Astrocyte (in vitro differentiated cells and primary cell): ENCODE results near the gene CERKL. TPM values are rescaled to one million over a fixed set of nuclear protein-coding genes. Genes with fewer than 3 reads are reported as not detected.

Source experiments
- DNase-seq: peaks from one replicate; pipeline ENCODE4 v3.0.0-alpha.2; 2010; ENCODE audit warnings: low read depth
- FAIRE-seq: peaks from 2 replicates; lab custom pipeline; 2011; peaks lifted over from hg19 to GRCh38; lab: Jason Lieb, UNC
- H2AFZ ChIP-seq: 2 replicates; pipeline ENCODE4 v1.6.0; 2012; ENCODE audit warnings: low read depth, low read length, inconsistent platforms
- H3K27ac ChIP-seq: 2 replicates; pipeline ENCODE4 v1.5.1; 2011; ENCODE audit warnings: low read depth, low read length, inconsistent platforms
- H3K27me3 ChIP-seq: 2 replicates; pipeline ENCODE4 v1.6.0; 2011; ENCODE audit warnings: low read length, inconsistent platforms; ENCODE audit not compliant: insufficient read depth
- H3K36me3 ChIP-seq: 2 replicates; pipeline ENCODE4 v1.5.1; 2011; ENCODE audit warnings: low read length, inconsistent platforms; ENCODE audit not compliant: insufficient read depth
- H3K4me1 ChIP-seq: 2 replicates; pipeline ENCODE4 v1.5.1; 2011; ENCODE audit warnings: low read length, inconsistent platforms; ENCODE audit not compliant: insufficient read depth
- H3K4me2 ChIP-seq: 2 replicates; pipeline ENCODE4 v1.6.0; 2012; ENCODE audit warnings: low read length, inconsistent platforms
- H3K4me3 ChIP-seq: 2 replicates; pipeline ENCODE4 v1.5.1; 2011; ENCODE audit warnings: low read depth, mild to moderate bottlenecking, low read length, inconsistent platforms; ENCODE audit not compliant: insufficient read depth
- H3K79me2 ChIP-seq: 2 replicates; pipeline ENCODE4 v1.6.0; 2012; ENCODE audit warnings: mild to moderate bottlenecking, low read length, inconsistent platforms; ENCODE audit not compliant: insufficient read depth
- H3K9ac ChIP-seq: 2 replicates; pipeline ENCODE4 v1.6.0; 2012; ENCODE audit warnings: mild to moderate bottlenecking, low read length, inconsistent platforms
- H3K9me3 ChIP-seq: 2 replicates; pipeline ENCODE4 v1.5.1; 2012; ENCODE audit warnings: low read depth, mild to moderate bottlenecking, low read length, inconsistent platforms; ENCODE audit not compliant: insufficient read depth
- H4K20me1 ChIP-seq: 2 replicates; pipeline ENCODE4 v1.6.0; 2012; ENCODE audit warnings: low read length, inconsistent platforms; ENCODE audit not compliant: insufficient read depth
- H3K27ac Mint-ChIP-seq: one replicate; pipeline ENCODE4 v1.8.0; 2021; ENCODE audit warnings: mild to moderate bottlenecking, mixed read lengths; ENCODE audit not compliant: unreplicated experiment
- H3K27me3 Mint-ChIP-seq: one replicate; pipeline ENCODE4 v1.8.0; 2021; ENCODE audit warnings: low read depth, mixed read lengths; ENCODE audit not compliant: unreplicated experiment
- H3K36me3 Mint-ChIP-seq: one replicate; pipeline ENCODE4 v1.8.0; 2021; ENCODE audit warnings: low read depth, mixed read lengths; ENCODE audit not compliant: unreplicated experiment
- H3K4me1 Mint-ChIP-seq: one replicate; pipeline ENCODE4 v1.8.0; 2021; ENCODE audit warnings: low read depth, mixed read lengths; ENCODE audit not compliant: unreplicated experiment
- H3K4me3 Mint-ChIP-seq: one replicate; pipeline ENCODE4 v1.8.0; 2021; ENCODE audit warnings: mild to moderate bottlenecking, moderate library complexity, mixed read lengths; ENCODE audit not compliant: unreplicated experiment
- H3K9me3 Mint-ChIP-seq: one replicate; pipeline ENCODE4 v1.8.0; 2021; ENCODE audit warnings: mild to moderate bottlenecking, mixed read lengths; ENCODE audit not compliant: unreplicated experiment
- EZH2 ChIP-seq: IDR thresholded peaks from 2 replicates; pipeline ENCODE4 v1.6.1; 2012; ENCODE audit warnings: mild to moderate bottlenecking, low read length, inconsistent platforms; ENCODE audit not compliant: insufficient read depth
- total RNA-seq: library from RNA; stranded (reverse); gene quantifications from 2 replicates; pipeline ENCODE4 v1.2.1, GENCODE V29; 2021
- TF ChIP-seq, protein P1 (sequence below): IDR thresholded peaks from 2 replicates; pipeline ENCODE4 v1.5.1; 2011; ENCODE audit warnings: low read depth, mild to moderate bottlenecking, inconsistent platforms, low read length, moderate library complexity; ENCODE audit not compliant: insufficient read depth

The CERKL gene
- total RNA-seq, 1 donor from 2014 or later: 0.16 TPM

DNA sequence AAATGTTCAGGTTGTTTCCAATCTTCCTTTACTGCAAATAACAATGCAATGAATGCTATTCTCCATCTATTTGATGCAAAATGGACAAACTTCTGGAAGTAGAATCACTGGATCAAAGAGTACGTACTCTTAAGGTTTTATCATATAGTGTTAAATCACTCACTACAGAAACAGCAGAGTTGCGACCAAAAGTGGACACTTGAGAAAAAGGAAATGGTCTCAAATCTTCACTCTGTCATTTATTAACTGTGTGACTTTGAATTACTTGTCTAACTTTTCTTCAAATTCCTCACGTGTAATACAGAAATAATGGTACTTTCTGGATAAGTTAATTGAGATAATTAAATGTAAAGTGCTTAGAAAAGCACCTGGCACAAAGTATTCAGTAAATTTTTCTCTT lies 78.1 kb downstream of the CERKL start:
- no peak overlapping the region for H3K27ac Mint-ChIP-seq
- DNase-seq: no peak
- peaks cover 7% of the 10 kb centered on the region for H3K27me3 ChIP-seq
- H3K4me2 ChIP-seq: no peak overlapping the region
- H3K4me1 ChIP-seq: no peaks in the 10 kb centered on the region
- H3K4me1 Mint-ChIP-seq: no peaks in the 10 kb centered on the region
- no peaks in the 10 kb centered on the region for H3K36me3 ChIP-seq
- no peaks in the 10 kb centered on the region for H3K36me3 Mint-ChIP-seq
- TF ChIP-seq, protein P1, sequence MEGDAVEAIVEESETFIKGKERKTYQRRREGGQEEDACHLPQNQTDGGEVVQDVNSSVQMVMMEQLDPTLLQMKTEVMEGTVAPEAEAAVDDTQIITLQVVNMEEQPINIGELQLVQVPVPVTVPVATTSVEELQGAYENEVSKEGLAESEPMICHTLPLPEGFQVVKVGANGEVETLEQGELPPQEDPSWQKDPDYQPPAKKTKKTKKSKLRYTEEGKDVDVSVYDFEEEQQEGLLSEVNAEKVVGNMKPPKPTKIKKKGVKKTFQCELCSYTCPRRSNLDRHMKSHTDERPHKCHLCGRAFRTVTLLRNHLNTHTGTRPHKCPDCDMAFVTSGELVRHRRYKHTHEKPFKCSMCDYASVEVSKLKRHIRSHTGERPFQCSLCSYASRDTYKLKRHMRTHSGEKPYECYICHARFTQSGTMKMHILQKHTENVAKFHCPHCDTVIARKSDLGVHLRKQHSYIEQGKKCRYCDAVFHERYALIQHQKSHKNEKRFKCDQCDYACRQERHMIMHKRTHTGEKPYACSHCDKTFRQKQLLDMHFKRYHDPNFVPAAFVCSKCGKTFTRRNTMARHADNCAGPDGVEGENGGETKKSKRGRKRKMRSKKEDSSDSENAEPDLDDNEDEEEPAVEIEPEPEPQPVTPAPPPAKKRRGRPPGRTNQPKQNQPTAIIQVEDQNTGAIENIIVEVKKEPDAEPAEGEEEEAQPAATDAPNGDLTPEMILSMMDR: no peak
- no peak for TF ChIP-seq EZH2
- H3K9me3 ChIP-seq: no peaks in the 10 kb centered on the region
- FAIRE-seq: peak; percentile 5
- H3K4me3 Mint-ChIP-seq: no peak overlapping the region
- H3K79me2 ChIP-seq: no peaks in the 10 kb centered on the region
- no peak overlapping the region for H2AFZ ChIP-seq
- H3K9me3 Mint-ChIP-seq: no peaks in the 10 kb centered on the region
- H3K9ac ChIP-seq: no peak overlapping the region
- H3K27me3 Mint-ChIP-seq: peaks cover 13% of the 10 kb centered on the region
- H3K4me3 ChIP-seq: no peak overlapping the region
- no peak overlapping the region for H3K27ac ChIP-seq
- no peaks in the 10 kb centered on the region for H4K20me1 ChIP-seq

DNA sequence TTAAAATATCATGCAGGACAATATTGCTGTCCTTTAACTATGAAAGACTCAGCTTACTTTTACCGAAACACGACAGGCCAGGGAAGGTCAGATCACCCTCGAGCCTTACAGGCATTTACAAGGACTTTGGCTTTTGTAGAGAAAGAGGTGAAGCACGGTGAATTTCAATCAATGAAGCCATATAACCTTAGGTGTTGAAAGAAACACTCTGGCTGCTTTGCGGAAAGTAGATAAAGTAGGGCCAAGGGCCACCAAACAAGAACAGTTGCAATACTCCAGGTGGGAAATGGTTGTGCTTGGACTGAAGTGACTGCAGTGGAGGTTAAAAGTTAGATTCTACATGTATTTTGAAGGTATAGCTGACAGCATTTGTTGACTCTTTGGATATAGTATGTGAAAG lies 80.5 kb downstream of the CERKL start:
- DNase-seq (no peak), FAIRE-seq (no peak)
- Mint-ChIP-seq H3K9me3 (no peaks in the 10 kb centered on the region), H3K4me1 (no peaks in the 10 kb centered on the region), H3K4me3 (no peak overlapping the region), H3K27me3 (peaks cover 13% of the 10 kb centered on the region), H3K27ac (no peak overlapping the region), H3K36me3 (no peaks in the 10 kb centered on the region)
- Histone ChIP-seq H2AFZ (no peak overlapping the region), H3K4me2 (no peak overlapping the region), H3K27me3 (peaks cover 7% of the 10 kb centered on the region), H3K9ac (no peak overlapping the region), H3K27ac (no peak overlapping the region), H3K4me1 (no peaks in the 10 kb centered on the region), H3K4me3 (no peak overlapping the region), H3K9me3 (no peaks in the 10 kb centered on the region), H3K79me2 (no peaks in the 10 kb centered on the region), H3K36me3 (no peaks in the 10 kb centered on the region), H4K20me1 (no peaks in the 10 kb centered on the region)
- no peak for TF ChIP-seq EZH2
- TF ChIP-seq, protein P1: no peak

DNA sequence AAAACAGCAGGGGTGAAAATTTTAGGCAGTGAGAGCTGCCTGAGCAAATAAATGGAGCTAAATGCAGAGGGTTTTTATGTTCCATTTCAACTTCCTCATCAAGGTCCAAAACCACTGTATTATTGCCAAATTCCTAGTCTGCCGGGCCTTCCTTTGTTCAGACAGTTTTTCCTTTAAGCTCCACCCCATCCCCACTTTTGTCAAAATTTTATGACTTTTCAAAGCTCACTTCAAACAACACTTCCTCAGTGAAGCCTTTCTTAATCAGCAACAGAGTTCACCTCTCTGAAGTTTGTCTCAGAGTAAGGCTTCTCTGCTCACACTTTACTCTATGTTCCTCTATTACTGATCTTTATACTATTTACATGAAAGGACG lies 81.3 kb downstream of the CERKL start:
- no peak overlapping the region for H3K4me2 ChIP-seq
- no peak for FAIRE-seq
- H3K4me1 ChIP-seq: no peaks in the 10 kb centered on the region
- H3K36me3 Mint-ChIP-seq: no peaks in the 10 kb centered on the region
- H3K27me3 ChIP-seq: peaks cover 3% of the 10 kb centered on the region
- no peaks in the 10 kb centered on the region for H3K36me3 ChIP-seq
- no peak overlapping the region for H3K27ac Mint-ChIP-seq
- no peaks in the 10 kb centered on the region for H3K79me2 ChIP-seq
- no peak overlapping the region for H3K27ac ChIP-seq
- H3K4me3 ChIP-seq: no peak overlapping the region
- DNase-seq: no peak
- no peak overlapping the region for H3K9ac ChIP-seq
- H2AFZ ChIP-seq: no peak overlapping the region
- no peaks in the 10 kb centered on the region for H3K9me3 ChIP-seq
- no peak for TF ChIP-seq EZH2
- TF ChIP-seq, protein P1: no peak
- H3K4me1 Mint-ChIP-seq: no peaks in the 10 kb centered on the region
- no peaks in the 10 kb centered on the region for H4K20me1 ChIP-seq
- H3K27me3 Mint-ChIP-seq: peaks cover 6% of the 10 kb centered on the region
- H3K4me3 Mint-ChIP-seq: no peak overlapping the region
- H3K9me3 Mint-ChIP-seq: no peaks in the 10 kb centered on the region
